Neuronal stem cell (in vitro differentiated cells): ENCODE data around the gene CUEDC2.

Source experiments
- DNase-seq: peaks from one replicate; pipeline ENCODE4 v3.0.0-alpha.2; 2013; ENCODE audit warnings: low spot score
- H2AFZ ChIP-seq: one replicate; pipeline ENCODE4 v1.6.1; 2013; ENCODE audit warnings: mild to moderate bottlenecking, low read length, inconsistent platforms
- H2AK5ac ChIP-seq: 2 replicates; pipeline ENCODE4 v1.6.1; 2013; ENCODE audit warnings: low read depth, mild to moderate bottlenecking, inconsistent platforms, low read length, moderate library complexity, mixed read lengths
- H2BK120ac ChIP-seq: 2 replicates; pipeline ENCODE4 v1.6.1; 2013; ENCODE audit warnings: low read depth, mild to moderate bottlenecking, inconsistent platforms, low read length, moderate library complexity, mixed read lengths
- H2BK12ac ChIP-seq: one replicate; pipeline ENCODE4 v1.6.1; 2013; ENCODE audit warnings: low read length, inconsistent platforms
- H2BK15ac ChIP-seq: 2 replicates; pipeline ENCODE4 v1.6.1; 2013; ENCODE audit warnings: mild to moderate bottlenecking, low read length, inconsistent platforms, mixed read lengths
- H2BK5ac ChIP-seq: one replicate; pipeline ENCODE4 v1.6.1; 2013; ENCODE audit warnings: inconsistent platforms, mild to moderate bottlenecking, low read length, moderate library complexity
- H3K14ac ChIP-seq: one replicate; pipeline ENCODE4 v1.6.1; 2013; ENCODE audit warnings: low read length, inconsistent platforms
- H3K18ac ChIP-seq: 2 replicates; pipeline ENCODE4 v1.6.1; 2013; ENCODE audit warnings: low read length, inconsistent platforms
- H3K23ac ChIP-seq: 2 replicates; pipeline ENCODE4 v1.6.1; 2013; ENCODE audit warnings: low read depth, mild to moderate bottlenecking, mixed read lengths, low read length, inconsistent platforms; ENCODE audit not compliant: poor library complexity
- H3K27ac ChIP-seq: replicated peaks from 3 replicates; pipeline ENCODE4 v1.5.1; 2013; ENCODE audit warnings: low read length, inconsistent platforms
- H3K27me3 ChIP-seq, 3 experiments: 2 replicates each; pipeline ENCODE4 v1.6.1; 2013; ENCODE audit warnings: low read length in 3 of 3, mild to moderate bottlenecking in 2 of 3, inconsistent platforms in 1 of 3, low read depth in 1 of 3, mixed read lengths in 1 of 3, moderate library complexity in 1 of 3; ENCODE audit not compliant: control insufficient read depth in 3 of 3, insufficient read depth in 3 of 3
- H3K36me3 ChIP-seq, 2 donors: replicated peaks in 1 of 2; 2 replicates each; pipeline ENCODE4 v1.6.1; 2013; ENCODE audit warnings: low read length in 2 of 2; ENCODE audit not compliant: control insufficient read depth in 2 of 2, insufficient read depth in 2 of 2
- H3K4ac ChIP-seq: 2 replicates; pipeline ENCODE4 v1.6.1; 2013; ENCODE audit warnings: inconsistent platforms, mild to moderate bottlenecking, low read length, moderate library complexity
- H3K4me1 ChIP-seq, 2 donors: 1 replicate in 1 of 2; 2 replicates in 1 of 2; pipeline ENCODE4 v1.6.1; 2013; ENCODE audit warnings: low read length in 2 of 2, low read depth in 1 of 2; ENCODE audit not compliant: control insufficient read depth in 2 of 2, insufficient read depth in 1 of 2
- H3K4me2 ChIP-seq: one replicate; pipeline ENCODE4 v1.6.1; 2013; ENCODE audit warnings: mild to moderate bottlenecking, low read length, inconsistent platforms; ENCODE audit not compliant: insufficient read depth, poor library complexity, severe bottlenecking
- H3K4me3 ChIP-seq, 2 donors: 2 replicates each; pipeline ENCODE4 v1.5.1; 2013; ENCODE audit warnings: low read length in 2 of 2, mild to moderate bottlenecking in 2 of 2, inconsistent platforms in 1 of 2, moderate library complexity in 1 of 2
- H3K79me1 ChIP-seq: one replicate; pipeline ENCODE4 v1.6.1; 2013; ENCODE audit warnings: low read depth, mild to moderate bottlenecking, inconsistent platforms, low read length, moderate library complexity
- H3K9ac ChIP-seq: one replicate; pipeline ENCODE4 v1.6.1; 2013; ENCODE audit warnings: mild to moderate bottlenecking, low read depth, low read length, inconsistent platforms; ENCODE audit not compliant: poor library complexity
- H3K9me3 ChIP-seq, 2 donors: replicated peaks in 1 of 2; 2 replicates each; pipeline versions ENCODE3 to v1.6.1; 2013; ENCODE audit warnings: low read length in 2 of 2, mild to moderate bottlenecking in 2 of 2, inconsistent platforms in 1 of 2, low read depth in 1 of 2, mixed read lengths in 1 of 2, moderate library complexity in 1 of 2; ENCODE audit not compliant: control insufficient read depth in 2 of 2, insufficient read depth in 1 of 2
- H4K8ac ChIP-seq: one replicate; pipeline ENCODE4 v1.6.1; 2013; ENCODE audit warnings: low read depth, mild to moderate bottlenecking, inconsistent platforms, low read length, moderate library complexity
- H4K91ac ChIP-seq: one replicate; pipeline ENCODE4 v1.6.1; 2013; ENCODE audit warnings: low read length, low read depth, mild to moderate bottlenecking, inconsistent platforms; ENCODE audit not compliant: poor library complexity
- WGBS, 2 donors: extraction: QIAGEN DNeasy Blood & Tissue Kit; methylation state at CpG; one replicate each; pipeline ENCODE4 v1.1.7; 2013; ENCODE audit warnings: missing lambda C conversion rate in 2 of 2, mixed read lengths in 1 of 2; ENCODE audit not compliant: insufficient read length in 2 of 2, insufficient replicate concordance in 1 of 2; ENCODE audit errors: extremely low coverage in 2 of 2; 5-methylcytosine and 5-hydroxymethylcytosine counted together

The CUEDC2 gene

DNA sequence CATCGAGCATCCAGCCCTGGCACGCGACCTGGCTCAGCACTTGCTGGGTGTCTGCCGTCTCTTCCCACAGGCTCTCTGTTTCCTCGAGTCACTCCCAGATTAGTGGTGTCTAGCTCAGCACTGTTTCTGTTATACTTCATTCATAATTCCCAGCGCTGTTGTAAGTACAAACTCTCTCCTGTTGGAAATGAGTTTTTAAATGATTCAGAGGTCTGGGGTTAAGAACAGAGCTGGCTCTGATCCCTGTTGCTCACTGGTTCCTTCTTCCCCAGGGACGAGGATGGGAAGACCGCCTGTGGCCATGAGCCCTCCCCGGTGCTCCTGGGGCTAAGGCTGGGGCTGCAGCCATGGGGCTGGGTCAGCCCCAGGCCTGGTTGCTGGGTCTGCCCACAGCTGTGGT is 36.3 kb upstream of the CUEDC2 start:
- no CpG with 5 or more reads among the region's 9 CpGs for WGBS, 2 donors
- DNase-seq: no peak

GRCh38 chr10:102467971-102468438 is 35.6 kb upstream of the CUEDC2 start:
- no peak overlapping the region for H2AK5ac ChIP-seq
- no peak overlapping the region for H3K14ac ChIP-seq
- H3K27me3 ChIP-seq: peaks cover 0 to 4% (median 0%) of the 10 kb centered on the region in 3 experiments
- no peaks in the 10 kb centered on the region for H3K9me3 ChIP-seq
- H3K79me1 ChIP-seq: peaks cover 2% of the 10 kb centered on the region
- H3K4me2 ChIP-seq: no peak overlapping the region
- no peak overlapping the region for H2BK120ac ChIP-seq
- H3K4me1 ChIP-seq: peaks cover 3 to 5% of the 10 kb centered on the region in 2 donors
- no peak overlapping the region for H3K9ac ChIP-seq
- no CpG with 5 or more reads among the region's 6 CpGs for WGBS, 2 donors
- H3K18ac ChIP-seq: no peak overlapping the region
- no peak overlapping the region for H2BK12ac ChIP-seq
- H2BK15ac ChIP-seq: no peak overlapping the region
- H4K8ac ChIP-seq: no peak overlapping the region
- no peak overlapping the region for H3K4me3 ChIP-seq
- H3K27ac ChIP-seq: no peak overlapping the region
- no peak overlapping the region for H2BK5ac ChIP-seq
- no peak overlapping the region for H4K91ac ChIP-seq
- no peak for DNase-seq
- no peak overlapping the region for H3K23ac ChIP-seq
- H2AFZ ChIP-seq: no peak overlapping the region
- H3K36me3 ChIP-seq: peaks cover 0 to 17% of the 10 kb centered on the region in 2 donors
- H3K4ac ChIP-seq: no peak overlapping the region

More for the DNA sequence above, 36.3 kb upstream of the CUEDC2 start:
- Histone ChIP-seq H2AFZ (no peak overlapping the region), H3K79me1 (peaks cover 2% of the 10 kb centered on the region), H3K4ac (no peak overlapping the region), H3K27ac (no peak overlapping the region), H4K91ac (no peak overlapping the region), H3K36me3 (peaks cover 0 to 22% of the 10 kb centered on the region in 2 donors), H2AK5ac (peak overlapping the region; percentile 56), H2BK15ac (no peak overlapping the region), H3K4me2 (no peak overlapping the region), H2BK5ac (no peak overlapping the region), H4K8ac (no peak overlapping the region), H3K9me3 (no peaks in the 10 kb centered on the region), H3K18ac (no peak overlapping the region), H3K4me3 (no peak overlapping the region), H3K27me3 (no peaks in the 10 kb centered on the region), H3K14ac (peak overlapping the region; percentile 71), H2BK120ac (no peak overlapping the region), H2BK12ac (no peak overlapping the region), H3K4me1 (peaks cover 0 to under 1% of the 10 kb centered on the region in 2 donors), H3K23ac (no peak overlapping the region), H3K9ac (no peak overlapping the region)

GRCh38 chr10:102467318-102467717 is 34.9 kb upstream of the CUEDC2 start:
- Histone ChIP-seq H2BK5ac (no peak overlapping the region), H3K14ac (no peak overlapping the region), H3K79me1 (peaks cover 4% of the 10 kb centered on the region), H4K91ac (no peak overlapping the region), H4K8ac (no peak overlapping the region), H3K4ac (no peak overlapping the region), H2AK5ac (no peak overlapping the region), H3K9ac (no peak overlapping the region), H3K9me3 (no peaks in the 10 kb centered on the region), H3K36me3 (peaks cover 0 to 17% of the 10 kb centered on the region in 2 donors), H2BK12ac (no peak overlapping the region), H3K4me1 (peaks cover 6 to 11% of the 10 kb centered on the region in 2 donors), H2AFZ (no peak overlapping the region), H3K27ac (no peak overlapping the region), H3K23ac (no peak overlapping the region), H3K4me3 (no peak overlapping the region), H3K4me2 (no peak overlapping the region), H3K27me3 (peaks cover 0 to 11% (median 0%) of the 10 kb centered on the region in 3 experiments), H2BK120ac (no peak overlapping the region), H2BK15ac (no peak overlapping the region), H3K18ac (no peak overlapping the region)
- no CpG with 5 or more reads among the region's 6 CpGs for WGBS, 2 donors
- no peak for DNase-seq

DNA sequence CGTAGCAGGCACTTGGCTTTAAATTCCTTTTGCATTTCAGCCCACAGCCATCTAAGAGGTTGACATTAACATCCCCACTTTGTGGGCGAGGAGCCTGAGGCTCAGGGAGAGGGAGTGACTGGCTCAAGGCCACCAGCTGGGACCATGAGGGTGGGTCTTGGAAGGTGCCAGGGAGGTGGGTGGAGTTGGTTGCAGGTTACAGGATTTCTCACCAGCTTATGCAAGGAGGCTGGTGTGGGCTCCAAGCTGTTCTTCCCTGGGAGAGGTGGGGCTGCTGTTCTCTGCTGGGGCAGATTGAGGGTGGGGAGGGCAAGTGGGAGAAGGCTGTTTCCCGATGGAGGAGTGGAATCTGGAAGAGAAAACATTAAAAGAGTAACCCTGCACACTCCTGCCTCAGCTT is 33.1 kb upstream of the CUEDC2 start:
- no peak overlapping the region for H2BK120ac ChIP-seq
- no peak overlapping the region for H2BK15ac ChIP-seq
- H3K23ac ChIP-seq: no peak overlapping the region
- no peak overlapping the region for H3K4me3 ChIP-seq
- H4K91ac ChIP-seq: no peak overlapping the region
- peaks cover 0 to 17% of the 10 kb centered on the region in 2 donors for H3K36me3 ChIP-seq
- no peak for DNase-seq
- no peak overlapping the region for H3K14ac ChIP-seq
- H2BK12ac ChIP-seq: no peak overlapping the region
- H3K27ac ChIP-seq: no peak overlapping the region
- H3K9ac ChIP-seq: no peak overlapping the region
- no peak overlapping the region for H3K18ac ChIP-seq
- no peak overlapping the region for H3K4me2 ChIP-seq
- no peak overlapping the region for H3K4ac ChIP-seq
- H2BK5ac ChIP-seq: no peak overlapping the region
- H2AK5ac ChIP-seq: no peak overlapping the region
- H3K9me3 ChIP-seq: no peaks in the 10 kb centered on the region
- H2AFZ ChIP-seq: no peak overlapping the region
- H3K27me3 ChIP-seq: peaks cover 0 to 20% (median 0%) of the 10 kb centered on the region in 3 experiments
- H3K79me1 ChIP-seq: peaks cover 4% of the 10 kb centered on the region
- WGBS, 2 donors: no CpG with 5 or more reads among the region's 3 CpGs
- H4K8ac ChIP-seq: no peak overlapping the region
- H3K4me1 ChIP-seq: peaks cover 13 to 23% of the 10 kb centered on the region in 2 donors
